Activated T-cell treated with anti-CD3 and anti-CD28 coated beads, Interleukin-2, amount 50 U/mL, for 48 hours (primary cell): ENCODE data around the gene AHDC1.
A peak's percentile ranks its signal among the peaks of the same experiment; 100 is the strongest.
"Not testable (repeated sequence)": the region's sequence is repeated elsewhere in the genome, so short reads cannot be mapped to it uniquely, and the experiment has no call there.

Source experiments
- DNase-seq, 2 experiments: peaks; one replicate each; pipeline ENCODE4 v3.0.0-alpha.2; 2020

AHDC1 gene

DNA sequence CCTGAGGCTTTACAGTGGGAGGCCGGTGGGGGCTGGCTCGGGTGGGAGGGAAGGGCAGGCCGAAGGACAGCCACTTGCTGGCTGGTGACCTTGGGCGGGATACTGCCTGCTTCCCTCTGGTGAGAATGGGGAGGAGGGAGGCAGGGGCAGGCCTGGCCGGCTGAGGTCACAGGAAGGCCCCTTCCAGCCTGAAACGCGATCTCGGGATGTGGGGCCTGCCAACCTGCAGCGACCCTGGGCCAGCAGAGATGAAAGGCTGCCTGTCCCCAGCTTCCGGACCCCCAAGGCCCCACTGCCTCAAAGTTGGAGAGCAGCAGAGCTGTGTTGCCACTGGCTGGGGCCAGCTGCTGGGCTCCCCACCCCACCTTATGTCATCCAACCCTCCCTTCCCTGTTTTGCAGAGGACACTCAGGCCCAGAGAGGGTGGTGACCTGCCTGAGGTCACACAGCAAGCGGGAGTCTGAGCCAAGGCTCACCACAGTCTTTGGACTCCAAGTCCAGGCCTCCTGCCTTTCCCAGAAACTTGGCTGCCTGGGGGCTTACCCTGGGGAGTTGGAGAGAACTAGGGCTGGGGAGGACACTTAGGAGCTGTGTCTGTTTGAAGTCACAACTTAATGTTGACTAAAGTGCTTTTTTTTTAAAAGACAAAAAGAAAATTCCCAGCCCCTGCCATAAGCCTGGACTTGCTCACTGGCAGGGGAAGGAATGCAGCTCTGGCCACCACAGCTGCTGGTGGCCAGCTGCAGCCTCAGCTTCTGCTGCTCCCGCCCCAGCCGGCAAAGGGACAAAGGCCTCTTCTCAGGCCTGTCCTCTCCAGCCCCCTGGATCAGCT lies 99.1 kb downstream of the AHDC1 start:
- DNase-seq: no peak

DNA sequence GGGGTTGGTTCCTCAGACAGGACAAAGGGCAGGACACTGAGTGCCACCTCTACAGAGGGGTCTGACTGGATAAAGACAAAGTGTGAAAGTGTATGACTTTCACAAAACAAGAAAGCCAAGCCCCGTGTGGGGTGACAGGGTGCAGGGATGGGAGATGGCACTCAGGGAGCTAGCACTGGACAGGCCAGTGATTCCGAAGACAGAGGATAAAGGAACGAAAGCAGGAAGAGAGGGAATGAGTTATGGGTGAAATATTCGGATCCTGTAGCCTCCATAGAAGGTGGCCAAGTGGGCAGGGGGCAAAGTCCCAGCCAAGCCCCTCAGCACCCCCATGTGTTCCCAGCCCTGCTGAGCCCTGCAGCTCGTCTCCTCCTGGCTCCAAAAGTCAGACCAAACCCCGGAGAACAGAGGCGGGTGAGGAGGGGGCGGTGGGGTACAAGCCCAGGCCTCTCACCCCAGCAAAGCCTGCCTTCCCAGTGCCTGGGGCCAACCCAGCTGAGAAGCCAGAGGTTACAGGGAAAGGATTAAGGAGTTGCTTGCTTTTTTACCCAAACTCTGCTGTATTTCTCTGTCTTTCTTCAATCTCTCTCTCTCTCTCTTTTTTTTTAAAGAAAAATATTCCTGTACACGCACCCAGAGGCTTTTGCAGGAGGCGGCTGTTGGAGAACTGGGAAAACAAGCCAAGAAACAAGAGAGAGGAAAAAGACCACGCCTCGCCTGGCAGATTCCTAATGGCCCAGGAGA lies 99.9 kb downstream of the AHDC1 start:
- DNase-seq: no peak

DNA sequence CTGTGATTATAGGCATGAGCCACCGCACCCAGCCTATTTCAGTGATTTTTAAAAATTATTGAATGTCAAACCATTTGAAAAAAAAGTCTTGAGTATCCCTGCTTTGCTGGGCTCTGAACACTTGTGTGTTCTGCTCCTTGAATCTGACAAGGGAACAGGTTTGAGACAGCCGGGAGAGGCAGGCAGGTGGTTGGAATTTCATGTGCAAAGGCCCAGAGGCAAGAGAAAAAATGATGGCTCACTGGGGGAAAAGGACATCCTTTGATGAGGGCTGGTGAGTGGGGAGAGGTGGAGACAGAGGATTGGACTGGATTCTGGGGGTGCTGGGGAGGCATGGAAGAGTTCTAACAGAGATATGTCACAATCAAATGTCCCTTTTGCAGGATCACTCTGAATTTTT lies 100.9 kb downstream of the AHDC1 start:
- DNase-seq: no peak

DNA sequence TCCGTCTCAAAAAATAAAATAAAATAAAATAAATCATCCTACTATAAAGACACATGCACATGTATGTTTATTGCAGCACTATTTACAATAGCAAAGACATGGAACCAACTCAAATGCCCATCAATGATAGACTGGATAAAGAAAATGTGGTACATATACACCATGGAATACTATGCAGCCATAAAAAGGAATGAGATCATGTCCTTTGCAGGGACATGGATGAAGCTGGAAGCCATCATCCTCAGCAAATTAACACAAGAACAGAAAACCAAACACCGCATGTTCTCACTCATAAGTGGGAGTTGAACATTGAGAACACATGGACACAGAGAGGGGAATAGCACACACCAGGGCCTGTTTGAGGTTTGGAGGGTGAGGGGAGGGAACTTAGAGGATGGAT lies 102.8 kb downstream of the AHDC1 start:
- not testable (repeated sequence) for DNase-seq

DNA sequence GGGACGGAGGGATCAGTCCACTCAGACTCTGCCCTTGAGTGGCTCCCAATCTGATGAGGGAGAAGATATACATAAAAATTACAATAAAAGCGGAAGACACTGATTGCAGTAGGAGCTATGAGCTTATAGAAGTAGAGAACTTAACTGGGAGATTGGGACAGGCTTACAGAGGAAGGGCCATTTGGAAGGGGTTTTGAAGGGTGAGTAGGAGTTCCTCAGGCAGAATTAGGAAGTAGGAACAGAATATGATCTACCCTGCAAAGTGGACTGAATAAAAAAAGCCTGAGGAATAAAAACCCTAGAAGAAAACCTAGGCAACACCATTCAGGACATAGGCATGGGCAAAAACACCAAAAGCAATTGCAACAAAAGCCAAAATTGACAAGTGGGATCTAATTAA lies 104.8 kb downstream of the AHDC1 start:
- no peak for DNase-seq

DNA sequence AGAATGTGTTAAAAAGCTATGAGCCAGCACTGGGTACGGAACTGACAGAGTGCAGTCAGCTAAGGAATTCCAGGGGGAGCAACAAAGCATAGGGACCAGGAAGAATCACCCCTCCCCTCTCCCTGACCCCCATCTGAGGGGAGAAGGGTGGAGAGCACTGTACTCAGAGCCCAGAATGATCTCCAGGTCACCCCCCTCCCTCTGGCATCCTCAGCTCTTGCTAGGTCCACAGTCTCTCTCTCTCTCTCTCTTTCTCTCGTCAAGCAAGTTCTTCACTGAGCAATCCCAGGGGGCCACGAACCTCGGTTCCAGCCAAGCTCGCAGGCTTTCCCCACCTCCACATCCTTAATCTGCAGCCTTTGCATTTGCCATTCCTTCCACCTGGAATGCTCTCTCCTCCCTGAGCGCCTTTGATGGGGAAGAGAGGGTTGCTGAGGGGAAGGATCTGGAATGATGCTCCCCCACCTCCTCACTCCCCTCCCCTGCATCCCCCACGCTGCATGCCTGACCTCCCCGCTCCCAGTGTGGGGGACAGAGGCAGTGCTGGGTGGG lies 107.3 kb downstream of the AHDC1 start:
- DNase-seq: no peak

DNA sequence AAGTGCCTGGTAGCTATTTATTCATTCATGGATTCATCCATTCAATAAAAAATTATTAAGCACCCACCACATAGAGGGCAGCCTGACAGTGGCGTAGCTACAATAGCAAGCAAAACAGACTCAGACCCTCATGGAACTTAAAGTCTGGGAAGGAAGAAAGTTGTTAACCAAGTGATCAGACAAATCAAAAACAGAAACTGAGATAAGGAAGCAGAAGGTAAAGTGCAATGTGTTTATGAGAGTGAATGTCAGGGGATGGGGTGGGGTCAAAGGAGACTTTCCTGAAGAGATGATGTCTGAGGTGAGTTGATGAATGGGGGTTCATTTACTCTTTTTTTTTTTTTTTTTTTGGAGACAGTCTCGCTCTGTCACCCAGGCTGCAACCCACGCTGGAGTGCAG lies 111.1 kb downstream of the AHDC1 start:
- no peak for DNase-seq

DNA sequence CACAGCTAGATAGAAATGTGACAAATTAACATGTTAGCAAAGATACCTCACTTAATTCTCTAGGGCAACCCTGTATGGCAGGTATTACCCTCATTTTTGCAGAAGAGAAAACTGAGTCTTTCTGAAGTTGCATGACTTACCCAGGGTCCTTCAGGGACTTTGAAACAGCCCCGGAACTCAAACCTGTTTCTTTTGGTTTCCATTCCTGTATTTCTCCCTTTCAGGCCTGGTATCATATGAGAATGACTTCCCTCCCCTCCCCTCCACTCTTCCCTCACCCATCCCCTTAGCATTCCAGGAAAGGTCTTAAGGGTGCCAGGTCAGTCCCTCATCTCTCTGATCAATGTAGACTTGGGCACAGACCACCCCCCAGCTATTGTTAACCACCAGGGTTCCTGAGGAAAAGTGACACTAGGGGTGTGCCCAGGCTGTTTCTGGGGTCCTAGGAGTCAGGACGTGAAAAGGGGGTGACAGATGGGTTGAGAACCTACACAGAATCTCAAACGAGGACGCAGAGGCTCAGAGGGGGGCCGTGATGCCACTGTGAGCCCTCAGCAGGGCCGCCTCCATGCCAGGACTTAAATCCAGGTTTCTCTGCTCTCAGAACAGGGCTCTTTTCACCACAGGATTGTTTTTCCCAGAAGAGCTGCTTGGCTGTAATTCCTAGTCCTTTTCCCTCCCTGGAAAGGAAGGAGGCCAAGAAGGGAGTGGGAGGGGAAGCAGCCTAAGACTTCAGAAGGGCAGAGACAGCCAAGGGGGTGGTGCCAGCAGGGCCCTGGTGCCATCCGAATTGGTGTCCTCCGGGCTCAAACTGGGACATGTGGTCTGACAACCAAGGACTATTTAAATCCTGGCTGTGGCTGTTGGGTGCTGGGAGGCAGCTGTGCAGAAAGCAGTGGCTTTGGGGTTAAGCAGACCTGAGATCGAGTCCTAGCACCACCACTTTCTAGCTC lies 111.9 kb downstream of the AHDC1 start:
- no peak for DNase-seq

DNA sequence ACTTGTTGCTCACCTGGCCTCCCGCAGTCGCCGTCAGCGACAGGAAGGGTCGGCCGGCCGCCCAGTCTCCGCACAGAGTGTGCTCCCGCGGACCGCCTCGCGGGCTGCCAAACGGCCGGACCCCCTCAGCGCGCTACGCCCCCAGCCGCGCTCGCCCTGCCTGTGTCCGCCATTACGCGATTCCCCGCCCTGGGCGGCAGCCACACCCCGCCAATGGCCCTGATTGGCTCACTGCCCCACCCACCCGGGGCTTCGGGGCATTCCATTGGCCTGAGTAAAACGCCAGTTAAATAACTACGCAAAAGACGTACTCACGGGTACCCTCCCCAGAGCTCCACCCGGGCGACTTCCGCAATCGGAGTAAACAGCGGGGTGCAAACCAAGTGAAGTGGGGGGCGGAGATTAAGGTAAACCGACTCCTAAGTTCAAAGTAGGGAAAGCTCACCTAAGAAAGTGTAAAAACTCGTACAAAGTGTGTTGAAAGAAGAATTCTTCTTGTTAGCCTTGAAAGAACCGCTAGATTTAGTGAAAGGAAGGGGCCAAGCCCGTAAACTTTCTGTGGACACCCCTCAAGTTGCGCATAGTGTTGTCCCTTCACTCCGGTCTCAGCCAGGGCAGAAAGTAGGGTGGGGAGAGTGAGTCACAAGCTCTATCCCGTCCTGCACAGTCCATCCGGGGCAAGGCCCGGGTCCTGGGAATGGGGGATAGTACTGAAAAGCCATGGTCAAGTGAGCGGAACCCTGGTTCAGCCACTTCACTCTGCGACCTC lies 113.8 kb downstream of the AHDC1 start, which contains the start of gene WASF2:
Gene WASF2, minus strand, starts transcription at position 195 of the 769 bp plus-strand sequence. CDS start 61,277 bp downstream, outside the sequence.
- peak; percentile 99 for DNase-seq

DNA sequence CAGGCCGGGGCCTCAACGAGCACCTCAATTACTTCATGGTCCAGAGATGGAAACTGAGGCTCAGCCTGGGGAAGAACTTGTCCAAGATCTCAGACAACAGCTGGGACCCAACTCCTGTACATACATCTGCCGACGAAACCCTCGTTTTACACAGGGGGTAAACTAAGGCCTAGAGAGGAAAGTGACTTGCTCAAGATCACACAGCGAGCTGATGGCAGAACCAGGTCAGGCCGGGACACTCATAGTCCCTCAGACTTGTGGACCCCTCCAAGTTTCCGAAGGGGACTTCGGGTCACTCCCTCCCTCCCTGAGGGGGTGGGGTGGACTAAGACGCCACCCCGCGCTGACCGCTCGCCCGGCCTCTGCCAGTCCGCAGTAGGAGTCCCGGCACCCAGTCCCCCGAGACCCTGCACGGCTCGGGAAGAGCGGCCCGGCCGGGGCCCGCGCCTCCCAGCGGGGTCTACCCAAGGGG lies 114.4 kb downstream of the AHDC1 start:
- DNase-seq: peak; percentile 65 to 66

DNA sequence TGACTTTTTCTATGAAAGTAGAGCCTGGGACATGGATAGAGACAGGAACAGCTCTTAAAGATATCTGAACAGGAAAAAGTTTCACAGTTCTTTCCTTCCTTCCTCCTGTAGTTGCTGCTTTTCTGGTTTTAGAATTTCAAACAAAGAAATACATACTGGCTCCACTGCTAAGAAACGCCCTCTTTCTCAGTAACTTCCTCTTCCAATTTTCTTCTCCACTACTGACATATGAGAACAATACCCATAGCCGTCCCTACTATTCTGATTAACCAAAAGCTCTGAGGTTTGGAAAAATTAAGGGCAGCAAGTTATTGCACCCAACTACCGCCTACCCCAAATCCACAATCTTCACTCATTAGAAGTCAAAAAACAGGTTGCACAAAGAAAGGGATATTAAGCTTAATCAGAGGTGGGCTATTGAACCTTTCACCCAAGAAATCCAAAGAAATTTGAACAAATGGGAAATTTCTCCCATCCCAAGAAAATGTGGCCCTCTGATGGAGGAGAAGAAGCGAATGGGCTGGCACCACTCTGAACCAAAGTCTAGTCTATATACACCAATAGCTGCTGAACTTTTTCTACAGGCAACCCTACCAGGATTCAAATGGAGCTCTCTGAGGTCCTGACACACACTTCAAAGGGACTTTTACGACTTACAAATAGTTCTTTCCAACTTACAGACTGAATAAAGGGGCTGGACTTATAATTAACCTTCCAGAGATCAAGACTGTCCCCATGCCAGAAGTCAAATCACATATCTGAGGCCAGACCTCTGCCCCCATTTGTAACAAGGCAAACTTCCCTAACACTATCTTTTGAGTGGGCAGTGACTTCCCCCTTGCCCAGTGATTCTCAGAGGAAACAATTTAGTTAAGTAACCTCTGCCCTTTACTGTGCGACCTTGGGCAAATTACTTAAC lies 115.7 kb downstream of the AHDC1 start:
- peak; percentile 27 to 30 for DNase-seq

DNA sequence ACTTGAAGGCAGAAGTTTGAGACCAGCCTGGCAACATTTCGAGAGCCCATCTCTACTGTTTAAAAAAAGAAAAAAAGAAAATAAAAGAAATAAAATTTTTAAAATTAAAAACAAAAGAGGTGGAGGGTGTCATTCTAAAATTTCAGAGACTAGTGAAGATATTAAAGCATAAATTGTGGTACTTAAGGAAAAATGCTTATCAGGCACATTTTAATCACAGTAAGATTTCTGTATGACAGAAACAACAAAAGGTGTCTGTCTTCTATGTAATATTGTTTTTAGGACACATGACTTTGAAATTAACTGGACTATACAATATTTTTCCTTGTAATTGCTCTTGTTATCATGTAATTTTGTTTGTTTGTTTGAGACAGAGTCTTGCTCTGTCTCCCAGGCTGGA lies 118.6 kb downstream of the AHDC1 start:
- DNase-seq: no peak
